A549 (cell line): ENCODE results near the gene SCARB1. TPM values are rescaled to one million over a fixed set of nuclear protein-coding genes. Genes with fewer than 3 reads are reported as not detected.

ENCODE experiments used
- ATAC-seq, 2 experiments: fragments of 200-7000 bp in 1 of 2; fragments of >200 bp in 1 of 2; cut with Nextera tagmentation in 1 of 2; cut with Tn5 transposase in 1 of 2; 3 replicates each; pipeline versions ENCODE4 v1.8.0 to v1.9.1; 2018 to 2020; ENCODE audit warnings: mild to moderate bottlenecking in 1 of 2, moderate library complexity in 1 of 2
- CTCF ChIA-PET: fragments of 300-600 bp; sonication (Branson Sonifier 250); formaldehyde crosslinking; extraction: SDS; loops from one replicate; lab custom pipeline; 2021; ENCODE audit warnings: antibody characterized with exemption, inconsistent platforms; lab: Yijun Ruan, JAX
- POLR2A ChIA-PET: fragments of 350-600 bp; formaldehyde crosslinking; extraction: SDS; loops from one replicate; lab custom pipeline; 2021; ENCODE audit warnings: antibody characterized with exemption, inconsistent platforms; lab: Yijun Ruan, JAX
- DNase-seq, 2 experiments: peaks; one replicate each; pipeline versions ENCODE4 v3.0.0 to v3.0.0-alpha.2; 2011 to 2016; ENCODE audit warnings: low read depth in 1 of 2, low spot score in 1 of 2
- FAIRE-seq: peaks from 2 replicates; lab custom pipeline; 2011; peaks lifted over from hg19 to GRCh38; lab: Jason Lieb, UNC
- H3K27ac ChIP-seq, 2 experiments: fragments of >200 bp; sonication (Bioruptor Twin); formaldehyde crosslinking; 3 replicates each; pipeline ENCODE4 v1.5.1; 2016 to 2017
- H3K4me1 ChIP-seq: fragments of >200 bp; sonication (Bioruptor Twin); formaldehyde crosslinking; 3 replicates; pipeline ENCODE4 v1.6.1; 2016
- H3K4me2 ChIP-seq: fragments of >200 bp; sonication (Bioruptor Twin); formaldehyde crosslinking; 3 replicates; pipeline ENCODE4 v1.6.1; 2016
- H3K4me3 ChIP-seq: fragments of >200 bp; sonication (Bioruptor Twin); formaldehyde crosslinking; 3 replicates; pipeline ENCODE4 v1.5.1; 2016
- H3K9me3 ChIP-seq: fragments of >200 bp; sonication (Bioruptor Twin); formaldehyde crosslinking; 3 replicates; pipeline ENCODE4 v1.6.1; 2016
- ATOH8 ChIP-seq: fragments of 250-450 bp; sonication (Bioruptor Pico); IDR thresholded peaks from 2 replicates; pipeline ENCODE4 v1.5.0; 2020; ENCODE audit warnings: low read depth, mild to moderate bottlenecking, moderate library complexity
- CBX2 ChIP-seq: fragments of 200-600 bp; sonication (generic); IDR thresholded peaks from 2 replicates; pipeline ENCODE4 v1.6.1; 2016; ENCODE audit warnings: low read depth, mild to moderate bottlenecking, borderline replicate concordance
- CEBPB ChIP-seq, 2 experiments: fragments of >200 bp in 1 of 2; sonication (Bioruptor Twin) in 1 of 2; formaldehyde crosslinking in 1 of 2; IDR thresholded peaks; 2 replicates each; pipeline ENCODE4 v1.6.1; 2012 to 2016
- CHD4 ChIP-seq: fragments of 200-600 bp; sonication (generic); IDR thresholded peaks from 2 replicates; pipeline ENCODE4 v1.6.1; 2016; ENCODE audit warnings: antibody characterized with exemption, mild to moderate bottlenecking, borderline replicate concordance
- EP300 ChIP-seq, 2 experiments: fragments of >200 bp; sonication (Bioruptor Twin); formaldehyde crosslinking; IDR thresholded peaks; 2 replicates in 1 of 2; 3 replicates in 1 of 2; pipeline ENCODE4 v1.6.1; 2016 to 2017
- FOSB ChIP-seq: fragments of 250-450 bp; sonication (Bioruptor Pico); IDR thresholded peaks from 2 replicates; pipeline ENCODE4 v1.5.0; 2020; ENCODE audit warnings: mild to moderate bottlenecking, moderate library complexity
- FOSL2 ChIP-seq, 2 experiments: fragments of 450-650 bp in 1 of 2; fragments of >200 bp in 1 of 2; sonication (Bioruptor Twin) in 1 of 2; formaldehyde crosslinking; IDR thresholded peaks; 2 replicates each; pipeline versions ENCODE4 v1.5.0 to v1.6.1; 2016 to 2020; ENCODE audit warnings: mild to moderate bottlenecking in 1 of 2, moderate library complexity in 1 of 2
- FOXS1 ChIP-seq: fragments of 250-450 bp; sonication (Bioruptor Pico); IDR thresholded peaks from 2 replicates; pipeline ENCODE4 v1.5.0; 2020; ENCODE audit warnings: mild to moderate bottlenecking, moderate library complexity
- GATA3 ChIP-seq: IDR thresholded peaks from 2 replicates; pipeline ENCODE4 v1.6.1; 2012; ENCODE audit warnings: borderline replicate concordance
- HES2 ChIP-seq: fragments of >200 bp; sonication (Bioruptor Twin); formaldehyde crosslinking; IDR thresholded peaks from 2 replicates; pipeline ENCODE4 v1.6.1; 2016
- HOXA7 ChIP-seq: fragments of 250-450 bp; sonication (Bioruptor Pico); IDR thresholded peaks from 2 replicates; pipeline ENCODE4 v1.5.0; 2020; ENCODE audit warnings: mild to moderate bottlenecking, moderate library complexity
- HOXB13 ChIP-seq: fragments of 250-450 bp; sonication (Bioruptor Pico); IDR thresholded peaks from 2 replicates; pipeline ENCODE4 v1.5.0; 2020; ENCODE audit warnings: low read depth, mild to moderate bottlenecking, moderate library complexity
- JUN ChIP-seq, 2 experiments: fragments of >200 bp; sonication (Bioruptor Twin); formaldehyde crosslinking; IDR thresholded peaks; 2 replicates in 1 of 2; 3 replicates in 1 of 2; pipeline ENCODE4 v1.6.1; 2016 to 2017
- JUNB ChIP-seq: fragments of >200 bp; sonication (Bioruptor Twin); formaldehyde crosslinking; IDR thresholded peaks from 2 replicates; pipeline ENCODE4 v1.6.1; 2016
- KDM1A ChIP-seq: fragments of 200-600 bp; sonication (generic); IDR thresholded peaks from 2 replicates; pipeline ENCODE4 v1.6.1; 2016; ENCODE audit warnings: low read depth, mild to moderate bottlenecking
- MYC ChIP-seq: IDR thresholded peaks from 2 replicates; pipeline ENCODE4 v1.6.1; 2012; ENCODE audit warnings: mild to moderate bottlenecking, inconsistent platforms, low read length, improper control_type of control experiment, borderline replicate concordance
- NFE2L2 ChIP-seq: fragments of 150-350 bp; conservative IDR thresholded peaks from 2 replicates; pipeline ENCODE4 v1.6.1; 2014; ENCODE audit warnings: low read length
- POLR2A ChIP-seq: IDR thresholded peaks from 2 replicates; pipeline ENCODE4 v1.6.1; 2012; ENCODE audit warnings: mild to moderate bottlenecking, low read length
- RAD21 ChIP-seq, 2 experiments: fragments of >200 bp in 1 of 2; sonication (Bioruptor Twin) in 1 of 2; formaldehyde crosslinking in 1 of 2; IDR thresholded peaks in 1 of 2; conservative IDR thresholded peaks in 1 of 2; 2 replicates in 1 of 2; 3 replicates in 1 of 2; pipeline ENCODE4 v1.6.1; 2012 to 2018; ENCODE audit warnings: inconsistent platforms in 1 of 2
- RNF2 ChIP-seq: fragments of 200-600 bp; sonication (generic); IDR thresholded peaks from 2 replicates; pipeline ENCODE4 v1.6.1; 2016; ENCODE audit warnings: low read depth, mild to moderate bottlenecking, antibody characterized with exemption, moderate library complexity, borderline replicate concordance
- SMC3 ChIP-seq: fragments of >200 bp; sonication (Bioruptor Twin); formaldehyde crosslinking; IDR thresholded peaks from 3 replicates; pipeline ENCODE4 v1.6.1; 2018; ENCODE audit warnings: inconsistent platforms
- TFCP2L1 ChIP-seq: fragments of 250-450 bp; sonication (Bioruptor Pico); IDR thresholded peaks from 2 replicates; pipeline ENCODE4 v1.5.0; 2021; ENCODE audit warnings: mild to moderate bottlenecking
- TP53 ChIP-seq: fragments of 250-450 bp; sonication (Bioruptor Pico); IDR thresholded peaks from 2 replicates; pipeline ENCODE4 v1.5.0; 2021; ENCODE audit warnings: mild to moderate bottlenecking, moderate library complexity
- ZFP36 ChIP-seq: fragments of 450-650 bp; IDR thresholded peaks from 2 replicates; pipeline ENCODE4 v1.6.1; 2014; ENCODE audit warnings: borderline replicate concordance; ENCODE audit not compliant: partially characterized antibody
- ZNF302 ChIP-seq: fragments of 250-450 bp; sonication (Bioruptor Pico); IDR thresholded peaks from 2 replicates; pipeline ENCODE4 v1.9.0; 2021; ENCODE audit warnings: inconsistent platforms, mild to moderate bottlenecking, moderate library complexity
- WGBS: methylation state at CpG from one replicate; pipeline ENCODE4 v1.1.6; 2017; ENCODE audit errors: missing lambda C conversion rate; 5-methylcytosine and 5-hydroxymethylcytosine counted together
- polyA plus RNA-seq, 4 experiments: library from polyadenylated mRNA; depleted of rRNA in 3 of 4; stranded (reverse); fragments of >200 nt; fragmentation: RNase III in 1 of 4; extraction: RNeasy Plus Mini Kit Qiagen cat#74134 plus additional on column Dnase treatment in 1 of 4; gene quantifications; 2 replicates in 3 of 4; 3 replicates in 1 of 4; pipeline ENCODE4 v1.2.3, GENCODE V29; 2011 to 2017
- TF ChIP-seq, protein P1 (sequence below): fragments of 450-650 bp; IDR thresholded peaks from 2 replicates; pipeline ENCODE4 v1.6.1; 2014; ENCODE audit warnings: antibody characterized with exemption
- TF ChIP-seq, protein P2 (sequence below): fragments of >200 bp; sonication (Bioruptor Twin); formaldehyde crosslinking; IDR thresholded peaks from 3 replicates; pipeline ENCODE4 v1.6.1; 2016
- TF ChIP-seq, protein P3 (sequence below): IDR thresholded peaks from 2 replicates; pipeline ENCODE4 v1.6.1; 2012

SCARB1 gene
- polyA plus RNA-seq, 2 of the 4 experiments (the other 2 are of a cell fraction), result 81.1 to 154 TPM

GRCh38 chr12:124750149-124750656 lies 113.5 kb downstream of the SCARB1 start:
- Histone ChIP-seq H3K27ac (peak overlapping the region; percentile 34 to 89; a peak in 5 of 6 replicates), H3K9me3 (peaks cover 14% of the 10 kb centered on the region), H3K4me1 (peaks cover 45% of the 10 kb centered on the region), H3K4me3 (no peak overlapping the region), H3K4me2 (no peak overlapping the region)
- ATAC-seq (no peak), DNase-seq (no peak), FAIRE-seq (no peak)
- POLR2A ChIA-PET, result no interaction called here
- CTCF ChIA-PET, result interaction anchor here (0.5 to 9.7 kb wide), 15 partner anchors 12 to 403 kb away, joined by 3 to 101 read pairs (median 4); no protein-coding TSS in a partner anchor
- 82% methylated on average over 10 of the region's 10 CpGs for WGBS
- TF ChIP-seq HES2 (no peak), ZFP36 (peak; percentile 46), TFCP2L1 (CRISPR knock-in tag) (no peak), ZNF302 (CRISPR knock-in tag) (no peak)

- FAIRE-seq, result no peak
- POLR2A ChIA-PET, result no interaction called here
These were observed 113.9 kb downstream of the SCARB1 start for GRCh38 chr12:124749725-124750124.

DNA sequence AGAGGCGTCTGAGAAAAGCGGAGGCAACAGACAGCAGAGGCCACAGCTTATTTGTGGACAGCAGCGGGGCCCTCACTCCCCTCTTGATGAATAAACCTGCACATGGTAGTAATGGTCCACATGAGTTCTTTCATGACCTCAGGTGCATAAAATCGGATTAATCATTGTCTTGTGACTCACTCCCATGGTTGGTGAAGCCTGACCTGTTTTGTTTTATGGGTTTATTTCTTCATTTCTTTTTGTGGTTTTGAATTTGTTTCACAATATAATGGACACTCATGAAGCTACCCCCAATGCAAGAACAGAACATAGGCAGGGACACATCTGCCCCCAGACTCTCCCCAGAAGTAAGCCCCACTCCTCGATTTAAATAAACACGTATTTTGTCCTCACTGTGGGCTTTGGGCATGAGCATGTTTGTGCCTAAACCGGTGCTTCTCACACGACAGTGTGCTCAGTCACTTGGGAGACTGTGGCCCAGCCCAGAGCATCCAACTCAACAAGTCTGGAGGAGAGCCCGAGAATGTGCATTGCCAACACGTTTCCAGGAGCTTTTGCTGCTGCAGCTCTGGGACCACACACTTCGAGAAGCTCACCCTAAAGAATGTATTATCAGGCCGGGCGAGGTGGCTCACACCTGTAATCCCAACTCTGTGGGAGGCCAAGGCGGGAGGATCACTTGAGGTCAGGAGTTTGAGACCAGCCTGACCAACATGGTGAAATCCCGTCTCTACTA lies 116.1 kb downstream of the SCARB1 start:
- ChIA-PET CTCF (interaction anchor here (1.0 to 2.1 kb wide), 7 partner anchors 15 to 196 kb away, joined by 3 to 6 read pairs (median 4); no protein-coding TSS in a partner anchor), POLR2A (interaction anchor here (0.8 to 1.7 kb wide), 4 partner anchors 12 to 65 kb away, joined by 3 to 4 read pairs (median 4); no protein-coding TSS in a partner anchor)
- peak overlapping the region; percentile 69 for H3K4me2 ChIP-seq
- peak overlapping the region; percentile 79 to 89 for H3K27ac ChIP-seq
- no peak overlapping the region for H3K4me3 ChIP-seq
- H3K9me3 ChIP-seq, result no peaks in the 10 kb centered on the region
- FAIRE-seq (peak; percentile 91), DNase-seq (peak; percentile 92 to 97), ATAC-seq (peak; percentile 58 to 62)
- peaks cover 54% of the 10 kb centered on the region for H3K4me1 ChIP-seq
- TF ChIP-seq CBX2 (no peak), TP53 (CRISPR knock-in tag) (no peak), FOSB (no peak), HOXB13 (CRISPR knock-in tag) (peak; percentile 20; the same call in 1 of the 2 replicates), HES2 (peak; percentile 70), MYC (peak; percentile 48; the same call in 1 of the 2 replicates), RNF2 (no peak), JUNB (peak; percentile 92), RAD21 (conservative IDR thresholded peaks at IDR 0.05 in 1 of 2, IDR thresholded peaks at IDR 0.05 in 1 of 2) (peak in 1 of 2 experiments; percentile 43; a peak in 3 of 5 replicates), FOXS1 (CRISPR knock-in tag) (peak; percentile 13; the same call in 1 of the 2 replicates), ATOH8 (no peak), EP300 (IDR thresholded peaks at IDR 0.05) (peak; percentile 72 to 84; a peak in 3 of 5 replicates), FOSL2 (IDR thresholded peaks at IDR 0.05) (peak; percentile 91), FOSL2 (CRISPR knock-in tag; IDR thresholded peaks at IDR 0.05) (peak; percentile 96), CHD4 (no peak), JUN (IDR thresholded peaks at IDR 0.05) (peak; percentile 84 to 91; a peak in 4 of 5 replicates), HOXA7 (CRISPR knock-in tag) (peak; percentile 64; the same call in 1 of the 2 replicates), CEBPB (IDR thresholded peaks at IDR 0.05) (peak; percentile 91 to 92), GATA3 (peak; percentile 57; the same call in 1 of the 2 replicates), SMC3 (peak; percentile 41)
- TF ChIP-seq, protein P1, sequence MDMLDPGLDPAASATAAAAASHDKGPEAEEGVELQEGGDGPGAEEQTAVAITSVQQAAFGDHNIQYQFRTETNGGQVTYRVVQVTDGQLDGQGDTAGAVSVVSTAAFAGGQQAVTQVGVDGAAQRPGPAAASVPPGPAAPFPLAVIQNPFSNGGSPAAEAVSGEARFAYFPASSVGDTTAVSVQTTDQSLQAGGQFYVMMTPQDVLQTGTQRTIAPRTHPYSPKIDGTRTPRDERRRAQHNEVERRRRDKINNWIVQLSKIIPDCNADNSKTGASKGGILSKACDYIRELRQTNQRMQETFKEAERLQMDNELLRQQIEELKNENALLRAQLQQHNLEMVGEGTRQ, result 0 out of 2 replicates have a peak, but pooled peaks have one; percentile 10
- TF ChIP-seq, protein P2, sequence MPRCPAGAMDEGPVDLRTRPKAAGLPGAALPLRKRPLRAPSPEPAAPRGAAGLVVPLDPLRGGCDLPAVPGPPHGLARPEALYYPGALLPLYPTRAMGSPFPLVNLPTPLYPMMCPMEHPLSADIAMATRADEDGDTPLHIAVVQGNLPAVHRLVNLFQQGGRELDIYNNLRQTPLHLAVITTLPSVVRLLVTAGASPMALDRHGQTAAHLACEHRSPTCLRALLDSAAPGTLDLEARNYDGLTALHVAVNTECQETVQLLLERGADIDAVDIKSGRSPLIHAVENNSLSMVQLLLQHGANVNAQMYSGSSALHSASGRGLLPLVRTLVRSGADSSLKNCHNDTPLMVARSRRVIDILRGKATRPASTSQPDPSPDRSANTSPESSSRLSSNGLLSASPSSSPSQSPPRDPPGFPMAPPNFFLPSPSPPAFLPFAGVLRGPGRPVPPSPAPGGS, result peak; percentile 78; the same call in 2 of the 3 replicates
- TF ChIP-seq, protein P3, sequence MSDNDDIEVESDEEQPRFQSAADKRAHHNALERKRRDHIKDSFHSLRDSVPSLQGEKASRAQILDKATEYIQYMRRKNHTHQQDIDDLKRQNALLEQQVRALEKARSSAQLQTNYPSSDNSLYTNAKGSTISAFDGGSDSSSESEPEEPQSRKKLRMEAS, result peak; percentile 74
- 25% methylated on average over 15 of the region's 15 CpGs for WGBS

More at GRCh38 chr12:124749725-124750124, 113.9 kb downstream of the SCARB1 start:
- H3K4me1 ChIP-seq, result peaks cover 49% of the 10 kb centered on the region
- CTCF ChIA-PET, result interaction anchor here (0.7 to 9.7 kb wide), 9 partner anchors 9 to 341 kb away, joined by 3 to 101 read pairs (median 3); no protein-coding TSS in a partner anchor
- 88% methylated on average over 9 of the region's 9 CpGs for WGBS
- H3K9me3 ChIP-seq, result peaks cover 14% of the 10 kb centered on the region
- no peak overlapping the region for H3K4me3 ChIP-seq
- H3K4me2 ChIP-seq, result no peak overlapping the region
- TF ChIP-seq KDM1A (0 out of 2 replicates have a peak, but pooled peaks have one; percentile 39), NFE2L2 (no peak), TFCP2L1 (CRISPR knock-in tag) (no peak), POLR2A (no peak)
- no peak for DNase-seq
- no peak for ATAC-seq
- peak overlapping the region; percentile 34 to 89; a peak in 5 of 6 replicates for H3K27ac ChIP-seq
